KMS-11 (cell line): ENCODE data around the gene ID1.

Experiments used
- H2AFZ ChIP-seq: fragments of 200-600 bp; sonication (generic); 2 replicates; pipeline ENCODE4 v1.6.1; 2016; ENCODE audit warnings: antibody characterized with exemption, mixed run types, low read depth
- H3K27ac ChIP-seq: fragments of 200-600 bp; sonication (generic); 2 replicates; pipeline ENCODE4 v1.6.1; 2016; ENCODE audit warnings: mild to moderate bottlenecking, mixed run types
- H3K27me3 ChIP-seq: fragments of 200-600 bp; sonication (generic); 2 replicates; pipeline ENCODE4 v1.6.1; 2017; ENCODE audit warnings: mild to moderate bottlenecking, low read depth, mixed run types, moderate library complexity; ENCODE audit not compliant: insufficient read depth
- H3K36me3 ChIP-seq: fragments of 200-600 bp; sonication (generic); 2 replicates; pipeline ENCODE4 v1.6.1; 2017; ENCODE audit warnings: mild to moderate bottlenecking, mixed run types; ENCODE audit not compliant: insufficient read depth
- H3K4me1 ChIP-seq: fragments of 200-600 bp; sonication (generic); 2 replicates; pipeline ENCODE4 v1.6.1; 2016; ENCODE audit warnings: mild to moderate bottlenecking, low read depth, mixed run types; ENCODE audit not compliant: poor library complexity, severe bottlenecking
- H3K4me2 ChIP-seq: fragments of 200-600 bp; sonication (generic); 2 replicates; pipeline ENCODE4 v1.7.0; 2016; ENCODE audit warnings: mild to moderate bottlenecking, mixed run types
- H3K4me3 ChIP-seq: fragments of 200-600 bp; sonication (generic); IDR thresholded peaks from 2 replicates; pipeline ENCODE4 v1.6.1; 2017; ENCODE audit warnings: low read depth, low read length, mixed read lengths; ENCODE audit not compliant: insufficient read depth
- H3K79me2 ChIP-seq: fragments of 200-600 bp; sonication (generic); 2 replicates; pipeline ENCODE4 v1.6.1; 2016; ENCODE audit warnings: low read depth, mixed run types; ENCODE audit not compliant: insufficient read depth
- H3K9ac ChIP-seq: fragments of 200-600 bp; sonication (generic); 2 replicates; pipeline ENCODE4 v1.6.1; 2016; ENCODE audit warnings: mild to moderate bottlenecking, mixed run types
- H4K20me1 ChIP-seq: fragments of 200-600 bp; sonication (generic); 2 replicates; pipeline ENCODE4 v1.6.1; 2016; ENCODE audit warnings: mild to moderate bottlenecking, mixed run types; ENCODE audit not compliant: insufficient read depth
- TF ChIP-seq, protein P1 (sequence below): fragments of 200-600 bp; sonication (generic); conservative IDR thresholded peaks from 2 replicates; pipeline ENCODE4 v1.6.1; 2017; ENCODE audit warnings: low read depth, mild to moderate bottlenecking, antibody characterized with exemption, low read length, moderate library complexity, mixed read lengths

The ID1 gene

DNA sequence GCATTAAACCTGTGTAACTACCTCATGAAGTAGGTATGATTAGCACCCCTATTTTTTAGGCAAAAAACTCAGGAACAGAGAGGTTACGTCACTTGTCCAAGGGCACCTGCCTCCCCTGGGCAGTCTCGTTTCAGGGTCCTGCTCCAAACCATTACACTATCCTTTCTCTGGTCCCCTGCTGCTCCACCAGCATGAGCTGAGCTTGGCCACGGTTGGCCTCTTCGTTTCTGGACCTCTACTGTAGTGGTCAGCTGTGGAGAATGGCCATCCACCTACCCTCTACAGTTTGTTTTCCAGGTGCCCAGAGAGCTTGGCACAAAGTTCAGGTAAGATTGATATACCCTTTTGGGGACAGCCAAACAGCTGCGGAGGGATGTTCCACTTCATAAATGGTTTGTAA, 49.4 kb downstream of the ID1 start:
- Histone ChIP-seq H3K27me3 (no peaks in the 10 kb centered on the region), H3K36me3 (no peaks in the 10 kb centered on the region), H3K27ac (no peak overlapping the region), H3K79me2 (no peaks in the 10 kb centered on the region), H3K4me1 (no peaks in the 10 kb centered on the region), H2AFZ (no peak overlapping the region), H4K20me1 (no peaks in the 10 kb centered on the region), H3K4me2 (no peak overlapping the region), H3K4me3 (no peak overlapping the region), H3K9ac (no peak overlapping the region)
- TF ChIP-seq, protein P1, sequence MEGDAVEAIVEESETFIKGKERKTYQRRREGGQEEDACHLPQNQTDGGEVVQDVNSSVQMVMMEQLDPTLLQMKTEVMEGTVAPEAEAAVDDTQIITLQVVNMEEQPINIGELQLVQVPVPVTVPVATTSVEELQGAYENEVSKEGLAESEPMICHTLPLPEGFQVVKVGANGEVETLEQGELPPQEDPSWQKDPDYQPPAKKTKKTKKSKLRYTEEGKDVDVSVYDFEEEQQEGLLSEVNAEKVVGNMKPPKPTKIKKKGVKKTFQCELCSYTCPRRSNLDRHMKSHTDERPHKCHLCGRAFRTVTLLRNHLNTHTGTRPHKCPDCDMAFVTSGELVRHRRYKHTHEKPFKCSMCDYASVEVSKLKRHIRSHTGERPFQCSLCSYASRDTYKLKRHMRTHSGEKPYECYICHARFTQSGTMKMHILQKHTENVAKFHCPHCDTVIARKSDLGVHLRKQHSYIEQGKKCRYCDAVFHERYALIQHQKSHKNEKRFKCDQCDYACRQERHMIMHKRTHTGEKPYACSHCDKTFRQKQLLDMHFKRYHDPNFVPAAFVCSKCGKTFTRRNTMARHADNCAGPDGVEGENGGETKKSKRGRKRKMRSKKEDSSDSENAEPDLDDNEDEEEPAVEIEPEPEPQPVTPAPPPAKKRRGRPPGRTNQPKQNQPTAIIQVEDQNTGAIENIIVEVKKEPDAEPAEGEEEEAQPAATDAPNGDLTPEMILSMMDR, result no peak
